GM23248 (cell line): ENCODE measurements around the gene ALDH3B2. TPM values are rescaled to one million over a fixed set of nuclear protein-coding genes. Genes with fewer than 3 reads are reported as not detected.
A peak's percentile ranks its signal among the peaks of the same experiment; 100 is the strongest.

Source experiments
- DNase-seq: peaks from one replicate; pipeline ENCODE4 v3.0.0-alpha.2; 2015
- H2AFZ ChIP-seq: fragments of 200-600 bp; sonication (generic); 2 replicates; pipeline ENCODE4 v1.6.1; 2016; ENCODE audit warnings: antibody characterized with exemption
- H3F3A ChIP-seq: fragments of 200-600 bp; sonication (generic); 2 replicates; pipeline ENCODE4 v1.6.1; 2016; ENCODE audit warnings: mild to moderate bottlenecking, antibody characterized with exemption, mixed run types; ENCODE audit not compliant: insufficient read depth
- H3K27ac ChIP-seq: fragments of 200-600 bp; sonication (generic); 2 replicates; pipeline ENCODE4 v1.5.1; 2016; ENCODE audit warnings: mild to moderate bottlenecking
- H3K27me3 ChIP-seq: fragments of 200-600 bp; sonication (generic); replicated peaks from 2 replicates; pipeline ENCODE4 v1.6.1; 2016; ENCODE audit warnings: mild to moderate bottlenecking; ENCODE audit not compliant: insufficient read depth
- H3K36me3 ChIP-seq: fragments of 200-600 bp; sonication (generic); 2 replicates; pipeline ENCODE4 v1.6.1; 2016; ENCODE audit warnings: low read depth, mild to moderate bottlenecking
- H3K4me1 ChIP-seq: fragments of 200-600 bp; sonication (generic); 2 replicates; pipeline ENCODE4 v1.6.1; 2016; ENCODE audit warnings: mild to moderate bottlenecking; ENCODE audit not compliant: insufficient read depth
- H3K4me2 ChIP-seq: fragments of 200-600 bp; sonication (generic); one replicate; pipeline ENCODE4 v1.6.1; 2016; ENCODE audit warnings: mild to moderate bottlenecking; ENCODE audit not compliant: unreplicated experiment
- H3K4me3 ChIP-seq: fragments of 200-600 bp; sonication (generic); 2 replicates; pipeline ENCODE4 v1.5.1; 2016; ENCODE audit warnings: mild to moderate bottlenecking
- H3K79me2 ChIP-seq: fragments of 200-600 bp; sonication (generic); 2 replicates; pipeline ENCODE4 v1.6.1; 2016; ENCODE audit warnings: mild to moderate bottlenecking; ENCODE audit not compliant: insufficient read depth
- H3K9ac ChIP-seq: fragments of 200-600 bp; sonication (generic); 2 replicates; pipeline ENCODE4 v1.6.1; 2016; ENCODE audit warnings: mild to moderate bottlenecking
- H3K9me2 ChIP-seq: fragments of 200-600 bp; sonication (generic); 2 replicates; pipeline ENCODE4 v1.6.1; 2016; ENCODE audit warnings: mixed run types, mild to moderate bottlenecking, moderate library complexity; ENCODE audit not compliant: insufficient read depth
- H3K9me3 ChIP-seq: fragments of 200-600 bp; sonication (generic); one replicate; pipeline ENCODE4 v1.6.1; 2017; ENCODE audit warnings: low read depth
- H4K20me1 ChIP-seq: fragments of 200-600 bp; sonication (generic); 2 replicates; pipeline ENCODE4 v1.6.0; 2016; ENCODE audit not compliant: insufficient read depth
- EZH2 ChIP-seq: fragments of 200-600 bp; sonication (generic); IDR thresholded peaks from 2 replicates; pipeline ENCODE4 v1.6.1; 2018; ENCODE audit warnings: antibody characterized with exemption, mild to moderate bottlenecking; ENCODE audit not compliant: insufficient read depth, poor library complexity, severe bottlenecking
- EZH2phosphoT487 ChIP-seq: fragments of 200-600 bp; sonication (generic); IDR thresholded peaks from 2 replicates; pipeline ENCODE4 v1.6.1; 2018; ENCODE audit warnings: antibody characterized with exemption, moderate library complexity, mild to moderate bottlenecking, low read depth; ENCODE audit not compliant: insufficient read depth
- WGBS, 2 experiments: methylation state at CpG; one replicate each; pipeline ENCODE4 v1.1.6; 2015 to 2017; ENCODE audit warnings: low lambda C conversion rate in 2 of 2, low coverage in 1 of 2; ENCODE audit errors: missing lambda C conversion rate in 2 of 2; 5-methylcytosine and 5-hydroxymethylcytosine counted together
- in situ Hi-C: fragments of 300-500 bp; cut with MboI; formaldehyde crosslinking; loops from 2 replicates; pipeline ENCODE4 v1.15.0; 2020
- polyA plus RNA-seq: library from polyadenylated mRNA; unstranded; fragments of >200 nt; fragmentation: Nextera tagmentation; extraction: Ambion mirVana; gene quantifications from 2 replicates; pipeline ENCODE4 v1.2.1, GENCODE V29; 2016
- total RNA-seq: library from RNA; depleted of rRNA; stranded (reverse); fragments of >200 nt; shearing (Covaris generic); gene quantifications from 2 replicates; pipeline ENCODE4 v1.2.3, GENCODE V29; 2014

ALDH3B2 gene
- total and polyA plus RNA-seq, 2 experiments from 2014 or later, result not detected

GRCh38 chr11:67631853-67632174 is 42.6 kb downstream of the ALDH3B2 start:
- Histone ChIP-seq H3K4me2 (no peak overlapping the region), H3F3A (no peaks in the 10 kb centered on the region), H3K27me3 (no peaks in the 10 kb centered on the region), H3K27ac (no peak overlapping the region), H3K4me1 (no peaks in the 10 kb centered on the region), H3K9ac (no peak overlapping the region), H3K9me3 (no peaks in the 10 kb centered on the region), H3K9me2 (no peaks in the 10 kb centered on the region), H3K79me2 (no peaks in the 10 kb centered on the region), H3K36me3 (no peaks in the 10 kb centered on the region), H3K4me3 (no peak overlapping the region), H2AFZ (no peak overlapping the region), H4K20me1 (no peaks in the 10 kb centered on the region)
- WGBS, 2 experiments, result 89 to 100% methylated on average over 2 of the region's 2 CpGs
- in situ Hi-C loops, result no loop called here
- TF ChIP-seq EZH2phosphoT487 (no peak), EZH2 (no peak)
- DNase-seq, result no peak

- no peak overlapping the region for H3K4me3 ChIP-seq
- no peak overlapping the region for H3K27ac ChIP-seq
- no peaks in the 10 kb centered on the region for H4K20me1 ChIP-seq
- H3K9me2 ChIP-seq, result no peaks in the 10 kb centered on the region
- 70 to 72% methylated on average over 7 of the region's 7 CpGs for WGBS, 2 experiments
- TF ChIP-seq EZH2 (no peak), EZH2phosphoT487 (no peak)
- DNase-seq, result no peak
- no peaks in the 10 kb centered on the region for H3K79me2 ChIP-seq
- no peak overlapping the region; the same call in 1 of the 2 replicates for H3K9ac ChIP-seq
- H3K27me3 ChIP-seq, result no peaks in the 10 kb centered on the region
- H3K9me3 ChIP-seq, result no peaks in the 10 kb centered on the region
- no peaks in the 10 kb centered on the region for H3K4me1 ChIP-seq
- H3K4me2 ChIP-seq, result no peak overlapping the region
- no peak overlapping the region for H2AFZ ChIP-seq
- in situ Hi-C loops, result no loop called here
- H3F3A ChIP-seq, result no peaks in the 10 kb centered on the region
- no peaks in the 10 kb centered on the region for H3K36me3 ChIP-seq
These were observed 43.0 kb downstream of the ALDH3B2 start for GRCh38 chr11:67631411-67631810.

- in situ Hi-C loops, result no loop called here
- TF ChIP-seq EZH2 (no peak), EZH2phosphoT487 (no peak)
These were observed 43.5 kb downstream of the ALDH3B2 start for GRCh38 chr11:67630943-67631331.

GRCh38 chr11:67630228-67630942 is 44.0 kb downstream of the ALDH3B2 start:
- TF ChIP-seq EZH2 (no peak), EZH2phosphoT487 (no peak)
- peak; percentile 100 for DNase-seq
- 0 to 1% methylated on average over 2 to 64 of the region's 70 CpGs for WGBS, 2 experiments
- no peaks in the 10 kb centered on the region for H3K79me2 ChIP-seq
- H3K9ac ChIP-seq, result peak overlapping the region; percentile 77
- peak overlapping the region; percentile 79 for H3K4me3 ChIP-seq
- H4K20me1 ChIP-seq, result no peaks in the 10 kb centered on the region
- H3F3A ChIP-seq, result no peaks in the 10 kb centered on the region
- in situ Hi-C loops, result no loop called here
- peak overlapping the region; percentile 91 for H2AFZ ChIP-seq
- peak overlapping the region; percentile 88 for H3K4me2 ChIP-seq
- H3K9me3 ChIP-seq, result no peaks in the 10 kb centered on the region
- H3K9me2 ChIP-seq, result no peaks in the 10 kb centered on the region
- no peaks in the 10 kb centered on the region for H3K4me1 ChIP-seq
- H3K27ac ChIP-seq, result peak overlapping the region; percentile 33
- H3K27me3 ChIP-seq, result no peaks in the 10 kb centered on the region
- H3K36me3 ChIP-seq, result no peaks in the 10 kb centered on the region

More at GRCh38 chr11:67630943-67631331, 43.5 kb downstream of the ALDH3B2 start:
- H3K9me2 ChIP-seq, result no peaks in the 10 kb centered on the region
- H4K20me1 ChIP-seq, result no peaks in the 10 kb centered on the region
- no peaks in the 10 kb centered on the region for H3K27me3 ChIP-seq
- peak overlapping the region; percentile 33; the same call in 1 of the 2 replicates for H3K27ac ChIP-seq
- peak overlapping the region; percentile 77 for H3K9ac ChIP-seq
- peak overlapping the region; percentile 91 for H2AFZ ChIP-seq
- no peaks in the 10 kb centered on the region for H3K9me3 ChIP-seq
- H3K36me3 ChIP-seq, result no peaks in the 10 kb centered on the region
- H3K79me2 ChIP-seq, result no peaks in the 10 kb centered on the region
- H3F3A ChIP-seq, result no peaks in the 10 kb centered on the region
- WGBS, 2 experiments, result 35 to 38% methylated on average over 16 of the region's 16 CpGs
- peak overlapping the region; percentile 79 for H3K4me3 ChIP-seq
- no peak for DNase-seq
- peak overlapping the region; percentile 88 for H3K4me2 ChIP-seq
- H3K4me1 ChIP-seq, result no peaks in the 10 kb centered on the region
